NCI-H128 (cell line): ENCODE results near the gene TMPRSS11B.
"Not testable (repeated sequence)": the region's sequence is repeated elsewhere in the genome, so short reads cannot be mapped to it uniquely, and the experiment has no call there.

Source experiments
- DNase-seq: peaks from one replicate; lab custom pipeline; 2025; ENCODE audit not compliant: unreplicated experiment; lab: John Stamatoyannopoulos, UW

The TMPRSS11B gene, protein sequence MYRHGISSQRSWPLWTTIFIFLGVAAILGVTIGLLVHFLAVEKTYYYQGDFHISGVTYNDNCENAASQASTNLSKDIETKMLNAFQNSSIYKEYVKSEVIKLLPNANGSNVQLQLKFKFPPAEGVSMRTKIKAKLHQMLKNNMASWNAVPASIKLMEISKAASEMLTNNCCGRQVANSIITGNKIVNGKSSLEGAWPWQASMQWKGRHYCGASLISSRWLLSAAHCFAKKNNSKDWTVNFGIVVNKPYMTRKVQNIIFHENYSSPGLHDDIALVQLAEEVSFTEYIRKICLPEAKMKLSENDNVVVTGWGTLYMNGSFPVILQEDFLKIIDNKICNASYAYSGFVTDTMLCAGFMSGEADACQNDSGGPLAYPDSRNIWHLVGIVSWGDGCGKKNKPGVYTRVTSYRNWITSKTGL

DNA sequence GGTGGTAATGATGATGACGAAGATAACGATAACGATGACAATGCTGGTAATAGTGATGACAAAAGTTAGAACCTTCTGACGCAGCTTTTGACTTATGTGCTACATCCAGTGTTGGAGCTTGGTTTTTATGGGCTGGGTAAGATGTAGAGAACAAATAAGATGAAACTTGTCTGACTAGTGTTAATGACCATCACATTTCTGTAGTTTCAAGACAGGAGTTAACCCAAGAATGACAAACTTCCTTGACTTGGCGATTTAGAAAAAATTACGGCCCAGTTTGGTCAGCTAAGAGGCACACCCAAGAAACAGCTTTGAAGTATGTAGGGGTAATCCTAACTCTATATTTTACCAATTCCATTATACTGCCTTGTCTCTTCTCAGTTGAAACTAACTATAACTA, at the start of gene TMPRSS11B:
TMPRSS11B (minus strand) TSS at position 101 of the 400 bp plus-strand sequence. CDS start 136 bp downstream, outside the sequence.
- DNase-seq = no peak

DNA sequence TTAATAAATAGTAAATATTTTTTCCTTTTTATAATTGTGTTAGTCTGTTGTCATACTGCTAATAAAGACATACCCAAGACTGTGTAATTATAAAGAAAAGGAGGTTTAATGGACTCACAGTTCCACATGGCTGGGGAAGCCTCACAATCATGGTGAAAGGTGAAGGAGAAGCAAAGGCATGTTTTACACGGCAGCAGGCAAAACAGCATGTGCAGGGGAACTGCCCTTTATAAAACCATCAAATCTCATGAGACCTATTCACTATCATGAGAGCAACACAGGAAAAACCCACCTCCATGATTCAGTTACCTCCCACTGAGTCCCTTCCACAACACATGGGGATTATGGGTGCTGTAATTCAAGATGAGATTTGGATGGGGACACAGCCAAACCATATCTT, 45.8 kb upstream of the TMPRSS11B start:
- DNase-seq = no peak

DNA sequence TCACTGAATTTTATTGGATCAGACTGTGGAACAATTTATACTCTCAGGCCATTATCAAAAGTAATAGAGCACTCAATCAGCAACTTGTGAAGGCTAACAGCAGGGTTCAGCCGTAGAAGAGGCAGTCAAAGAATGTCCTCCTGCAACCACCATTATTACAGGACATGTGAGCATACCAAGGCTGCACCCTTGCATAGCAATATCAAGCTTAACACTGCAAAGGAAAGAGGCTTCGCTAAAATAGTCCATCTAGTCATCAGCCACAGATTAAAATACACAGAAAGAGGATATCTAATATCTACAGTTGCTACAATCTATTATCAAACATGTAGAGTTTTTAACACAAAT, 42.9 kb upstream of the TMPRSS11B start:
- DNase-seq = no peak

DNA sequence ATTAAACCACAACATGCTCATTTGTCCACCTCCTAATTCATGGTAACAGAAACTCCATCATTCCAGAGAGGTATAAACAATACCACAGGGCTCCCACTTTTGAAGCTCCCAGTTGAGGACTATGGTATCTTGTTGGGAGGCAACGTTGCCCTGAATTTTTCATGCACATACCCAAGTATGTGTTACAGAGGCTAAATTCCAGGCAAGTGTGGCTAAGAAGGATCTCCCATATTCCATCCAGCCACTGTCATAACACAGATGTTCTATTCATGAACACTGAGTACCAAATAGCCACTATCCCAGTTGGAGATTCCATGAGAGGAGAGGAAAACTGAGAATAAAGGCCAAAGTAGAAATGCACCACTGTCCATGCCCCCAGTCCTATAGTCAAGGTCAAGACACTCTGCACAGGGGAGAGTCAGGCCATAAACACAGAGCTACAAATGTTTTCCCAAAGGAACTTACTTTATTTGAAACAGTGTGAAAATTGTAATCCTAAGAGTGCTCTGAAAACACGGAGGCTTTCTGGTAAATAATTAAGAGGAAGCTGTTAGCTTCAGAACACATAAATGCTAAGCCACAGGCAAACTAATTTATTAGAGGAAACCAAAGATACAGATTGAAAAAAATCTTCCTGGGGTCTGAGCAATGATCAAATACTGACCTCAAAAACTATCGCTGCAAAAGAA, 42.4 kb upstream of the TMPRSS11B start:
- DNase-seq = no peak

DNA sequence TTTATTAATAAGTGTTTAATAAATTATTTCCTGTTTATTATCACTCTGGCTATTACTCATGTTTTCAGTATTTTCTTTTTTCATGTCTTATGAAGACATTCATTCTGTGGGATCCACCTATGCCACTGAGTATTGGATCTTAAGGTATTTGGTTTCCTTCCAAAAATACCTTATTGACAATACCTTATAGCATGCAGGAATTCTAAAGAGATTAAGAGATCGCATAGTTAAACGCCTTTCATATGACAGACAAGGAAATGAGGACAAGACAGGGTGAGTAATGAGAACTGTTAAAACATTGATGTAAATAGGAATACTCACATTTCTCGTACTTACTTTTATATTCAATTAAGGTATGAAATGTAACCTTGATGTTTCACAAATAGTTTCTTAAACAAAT, 38.2 kb upstream of the TMPRSS11B start:
- DNase-seq = no peak

DNA sequence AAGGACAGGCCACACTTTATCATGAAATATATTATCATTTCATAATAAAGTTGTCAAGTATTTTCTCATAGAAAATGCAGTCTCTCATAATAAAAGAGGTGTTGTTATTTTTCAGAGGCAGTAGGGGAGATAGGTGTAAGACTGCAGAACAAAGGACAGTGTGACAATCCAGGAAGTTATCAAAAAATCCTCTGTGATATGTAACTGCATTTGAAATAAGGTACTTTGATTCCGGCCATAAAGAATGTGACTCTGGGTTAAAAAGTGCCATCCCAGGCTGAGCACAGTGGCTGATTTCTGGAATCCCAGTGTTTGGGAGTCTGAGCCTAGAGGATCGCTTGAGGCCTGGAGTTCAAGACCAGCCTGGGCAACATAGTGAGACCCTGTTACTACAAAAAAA, 37.6 kb upstream of the TMPRSS11B start:
- no peak for DNase-seq

DNA sequence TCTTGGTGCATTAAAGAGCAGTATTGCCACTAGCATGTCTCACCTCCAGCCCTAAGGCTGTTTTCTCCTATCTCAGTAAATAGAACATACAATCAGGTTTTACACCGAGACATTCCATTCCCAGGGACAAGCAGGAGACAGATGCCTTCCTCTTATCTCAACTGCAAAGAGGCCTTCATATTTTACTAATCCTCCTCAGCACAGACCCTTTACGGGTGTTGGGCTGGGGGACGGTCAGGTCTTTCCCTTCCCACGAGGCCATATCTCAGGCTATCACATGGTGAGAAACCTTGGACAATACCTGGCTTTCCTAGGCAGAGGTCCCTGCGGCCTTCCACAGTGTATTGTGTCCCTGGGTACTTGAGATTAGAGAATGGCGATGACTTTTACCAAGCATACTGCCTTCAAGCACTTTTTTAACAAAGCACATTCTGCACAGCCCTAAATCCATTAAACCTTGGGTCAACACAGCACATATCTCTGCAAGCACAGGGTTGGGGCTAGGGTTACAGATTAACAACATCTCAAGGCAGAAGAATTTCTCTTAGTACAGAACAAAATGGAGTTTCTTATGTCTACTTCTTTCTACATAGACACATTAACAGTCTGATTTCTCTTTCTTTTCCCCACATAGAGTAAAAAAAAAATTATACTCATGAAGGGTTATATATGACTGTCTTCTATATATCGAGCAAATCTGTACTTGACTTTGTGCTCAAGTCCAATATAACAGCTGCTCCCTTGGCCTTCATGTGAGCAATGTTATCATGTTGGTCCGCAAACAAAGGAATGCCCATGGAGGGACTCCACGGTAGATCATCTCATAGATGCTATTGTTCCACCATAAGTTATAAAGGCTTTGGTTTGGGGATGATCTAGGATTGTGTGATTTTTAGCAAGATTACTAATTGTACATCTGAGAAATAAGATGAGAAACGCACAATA, 36.6 kb upstream of the TMPRSS11B start:
- not testable (repeated sequence) for DNase-seq

DNA sequence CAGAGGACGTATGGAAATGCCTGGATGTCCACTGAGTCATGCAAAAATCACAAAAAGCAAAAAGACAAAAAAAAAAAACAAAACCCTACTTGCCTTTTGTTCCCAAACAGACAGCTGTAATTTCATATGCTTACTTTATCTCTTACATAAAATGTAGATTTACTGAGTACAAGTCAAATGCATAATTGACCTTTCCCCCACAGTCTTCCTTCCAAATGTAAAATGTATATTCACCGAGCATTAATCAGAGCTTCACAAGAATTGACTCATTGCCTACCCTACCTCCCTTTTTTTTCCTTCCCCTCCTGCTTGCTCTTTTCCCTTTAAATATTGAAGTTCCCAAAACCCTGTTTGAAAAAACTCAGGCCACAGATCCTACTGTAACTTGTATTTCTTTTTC, 32.5 kb upstream of the TMPRSS11B start:
- DNase-seq = no peak

DNA sequence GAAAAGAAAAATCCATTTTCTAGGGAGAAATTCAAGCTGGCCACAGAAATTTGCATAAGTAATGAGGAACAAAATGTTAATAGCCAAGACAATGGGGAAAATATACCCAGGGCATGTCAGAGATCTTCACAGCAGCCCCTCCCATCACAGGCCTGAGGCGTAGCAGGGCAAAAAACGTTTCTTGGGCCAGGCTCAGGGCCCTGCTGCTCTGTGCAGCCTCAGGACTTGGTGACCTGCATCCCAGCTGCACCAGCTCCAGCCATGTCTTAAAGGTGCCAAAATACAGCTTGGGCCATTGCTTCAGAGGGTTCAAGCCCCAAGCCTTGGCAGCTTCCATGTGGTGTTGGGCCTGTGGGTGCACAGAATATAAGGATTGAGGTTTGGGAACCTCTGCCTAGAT, 32.1 kb upstream of the TMPRSS11B start:
- DNase-seq = no peak

DNA sequence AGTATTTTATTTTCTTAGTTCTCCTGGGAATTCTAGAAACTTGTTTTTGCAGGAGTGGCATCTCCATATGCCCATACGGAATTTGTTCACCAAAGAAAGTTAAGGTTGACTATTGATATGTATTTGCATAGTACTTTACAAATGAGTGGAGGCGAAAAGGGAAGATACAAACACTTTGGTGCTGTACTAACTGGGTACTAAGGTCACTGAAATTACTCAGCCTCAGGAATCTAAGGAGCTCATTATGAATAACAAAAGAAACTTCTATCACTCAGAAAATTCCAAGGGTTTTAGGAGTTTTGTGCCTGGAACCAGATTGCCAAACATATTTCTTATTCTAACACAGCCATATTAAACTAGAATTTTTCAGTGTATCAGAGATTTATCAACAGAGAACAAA, 27.4 kb upstream of the TMPRSS11B start:
- DNase-seq = no peak

DNA sequence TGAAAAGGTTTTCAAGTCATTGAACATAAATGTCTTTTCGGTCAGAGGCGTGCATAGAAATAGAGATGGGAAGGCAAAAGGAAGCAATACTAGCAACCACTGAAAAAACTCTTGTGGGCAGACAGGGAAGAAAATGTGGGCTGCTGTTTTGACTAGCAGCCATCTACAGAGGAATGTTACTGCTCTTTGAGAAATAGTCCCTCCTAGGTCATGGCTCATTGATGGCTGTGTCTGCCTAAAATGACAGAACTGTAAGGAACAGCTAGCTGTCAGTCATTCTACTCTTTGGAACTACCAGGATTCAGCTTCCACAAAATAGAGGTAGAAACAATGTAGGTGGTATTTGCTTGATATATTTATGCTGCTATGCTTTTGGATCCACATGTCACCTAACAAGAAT, 26.9 kb upstream of the TMPRSS11B start:
- DNase-seq = no peak

DNA sequence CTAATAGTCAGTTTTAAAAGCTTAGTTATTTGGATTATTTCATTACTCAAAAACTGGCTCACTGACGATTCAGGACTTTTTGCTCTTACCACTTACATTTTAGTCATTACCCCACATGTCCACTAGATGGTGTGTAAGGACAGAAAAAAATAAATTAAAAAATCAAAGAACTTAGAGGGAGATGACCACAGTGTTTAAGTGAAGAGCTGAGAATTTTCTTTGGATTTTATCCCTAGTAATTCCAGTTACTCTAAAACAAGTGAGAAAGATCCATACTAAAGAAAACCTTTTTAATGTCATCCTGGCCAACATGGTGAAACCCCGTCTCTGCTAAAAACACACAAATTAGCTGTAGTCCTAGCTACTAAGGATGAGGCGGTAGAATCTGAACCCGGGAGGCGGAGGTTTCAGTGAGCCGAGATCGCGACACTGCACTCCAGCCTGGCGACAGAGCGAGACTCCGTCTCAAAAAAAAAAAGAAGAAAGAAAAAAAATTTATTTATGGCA, 26.4 kb upstream of the TMPRSS11B start:
- peak; percentile 0 for DNase-seq

DNA sequence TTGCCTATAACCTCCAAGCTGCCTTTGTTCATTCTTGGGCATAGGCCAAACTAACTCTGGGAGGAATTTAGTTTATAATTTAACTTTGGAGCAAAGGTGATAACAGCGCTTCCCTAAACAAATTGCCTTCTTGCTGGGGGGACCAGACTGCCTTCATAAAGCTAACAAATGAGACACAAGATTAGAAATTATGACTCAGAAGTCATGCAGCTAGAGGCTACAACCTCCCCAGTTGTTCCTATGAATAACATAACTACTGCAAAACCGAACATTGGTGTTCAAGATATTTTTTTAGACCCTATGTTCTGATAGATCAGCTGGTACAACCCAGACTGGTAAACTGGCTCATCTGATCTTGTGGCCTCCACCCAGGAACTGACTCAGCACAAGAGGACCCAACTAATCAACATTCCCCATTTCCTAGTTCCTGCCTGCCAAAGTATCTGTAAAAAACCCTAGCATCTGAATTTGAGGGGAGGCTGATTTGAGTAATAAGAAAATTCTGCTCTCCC, 22.0 kb upstream of the TMPRSS11B start:
- no peak for DNase-seq

DNA sequence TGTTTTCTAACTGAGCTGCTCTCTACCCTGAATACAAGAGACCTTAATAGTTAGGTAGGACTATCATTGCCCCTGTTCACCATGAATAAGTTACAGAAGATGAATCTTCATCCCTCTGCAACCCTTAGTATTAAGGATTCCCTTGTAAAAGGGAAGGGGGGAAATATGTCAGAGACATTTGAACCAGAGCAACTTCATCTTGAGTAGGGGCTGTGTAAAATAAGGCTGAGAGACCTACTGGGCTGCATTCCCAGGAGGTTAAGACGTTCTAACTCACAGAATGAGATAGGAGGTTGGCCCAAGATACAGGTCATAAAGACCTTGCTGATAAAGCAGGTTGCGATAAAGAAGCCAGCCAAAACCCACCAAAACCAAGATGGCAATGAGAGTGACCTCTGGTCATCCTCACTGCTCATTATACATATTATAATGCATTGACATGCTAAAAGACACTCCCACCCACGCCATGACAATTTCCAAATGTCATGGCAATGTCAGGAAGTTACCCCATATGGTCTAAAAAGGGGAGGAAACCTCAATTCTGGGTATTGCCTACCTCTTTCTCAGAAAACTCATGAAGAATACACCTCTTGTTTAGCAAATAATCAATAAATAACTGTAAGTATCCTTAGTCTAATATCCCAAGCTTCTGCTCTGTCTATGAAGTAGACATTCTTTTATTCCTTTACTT, 19.5 kb upstream of the TMPRSS11B start:
- no peak for DNase-seq

DNA sequence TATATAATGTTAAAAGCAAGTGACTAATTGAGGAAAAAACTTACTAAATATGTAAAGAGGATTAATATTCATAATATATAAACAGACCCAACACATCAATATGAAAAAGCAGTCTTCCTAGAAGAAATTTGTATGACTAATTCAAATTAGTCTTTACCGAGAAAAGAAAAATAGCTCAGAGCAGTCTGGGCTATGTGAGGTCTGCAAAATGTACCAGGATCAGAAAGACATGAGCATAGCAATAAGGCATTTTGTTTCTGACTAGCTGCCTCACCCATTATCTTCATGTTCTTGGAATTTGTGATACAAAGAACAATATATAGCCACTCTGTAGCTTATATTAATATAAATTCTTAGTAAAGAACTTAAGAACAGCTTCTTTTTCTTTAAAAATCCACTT, 13.7 kb upstream of the TMPRSS11B start:
- no peak for DNase-seq

DNA sequence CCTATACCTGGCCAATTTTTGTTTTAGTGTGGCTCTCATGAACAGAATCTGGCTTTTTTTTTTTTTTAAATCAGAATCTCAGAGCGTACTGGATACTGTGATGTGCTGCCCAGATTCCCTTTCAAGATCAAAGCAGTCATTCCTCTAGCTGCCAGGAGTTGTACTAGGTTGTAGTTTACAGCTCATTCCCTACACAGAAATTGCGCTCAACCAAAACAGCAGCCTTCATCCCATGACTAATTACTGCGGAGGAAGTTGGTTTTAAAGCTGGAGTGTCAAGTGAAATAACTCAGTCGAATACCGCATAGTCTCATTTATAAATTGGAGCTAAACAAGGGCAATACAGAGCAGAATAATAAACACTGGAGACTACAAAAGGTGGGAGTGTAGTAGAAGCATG, 12.2 kb upstream of the TMPRSS11B start:
- DNase-seq = no peak

DNA sequence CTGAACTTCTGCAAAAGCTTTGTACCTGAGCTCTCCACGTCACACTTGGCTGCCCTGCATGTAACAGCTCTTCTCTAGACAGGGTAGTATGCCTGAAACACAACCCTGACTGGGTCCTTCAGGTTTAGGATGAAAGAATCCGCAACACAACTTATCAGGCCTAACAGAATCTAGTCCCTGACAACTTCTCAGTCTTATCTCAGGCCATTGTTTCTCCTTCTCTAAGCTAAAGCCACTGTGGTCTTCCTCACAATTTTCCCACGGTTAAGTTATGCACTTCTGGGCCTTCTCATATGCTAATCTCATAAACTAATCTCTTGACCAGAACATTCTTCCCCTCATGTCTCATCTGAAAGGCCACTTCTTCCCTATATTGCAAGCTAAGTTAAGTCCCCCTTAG, 10.8 kb upstream of the TMPRSS11B start:
- no peak for DNase-seq

DNA sequence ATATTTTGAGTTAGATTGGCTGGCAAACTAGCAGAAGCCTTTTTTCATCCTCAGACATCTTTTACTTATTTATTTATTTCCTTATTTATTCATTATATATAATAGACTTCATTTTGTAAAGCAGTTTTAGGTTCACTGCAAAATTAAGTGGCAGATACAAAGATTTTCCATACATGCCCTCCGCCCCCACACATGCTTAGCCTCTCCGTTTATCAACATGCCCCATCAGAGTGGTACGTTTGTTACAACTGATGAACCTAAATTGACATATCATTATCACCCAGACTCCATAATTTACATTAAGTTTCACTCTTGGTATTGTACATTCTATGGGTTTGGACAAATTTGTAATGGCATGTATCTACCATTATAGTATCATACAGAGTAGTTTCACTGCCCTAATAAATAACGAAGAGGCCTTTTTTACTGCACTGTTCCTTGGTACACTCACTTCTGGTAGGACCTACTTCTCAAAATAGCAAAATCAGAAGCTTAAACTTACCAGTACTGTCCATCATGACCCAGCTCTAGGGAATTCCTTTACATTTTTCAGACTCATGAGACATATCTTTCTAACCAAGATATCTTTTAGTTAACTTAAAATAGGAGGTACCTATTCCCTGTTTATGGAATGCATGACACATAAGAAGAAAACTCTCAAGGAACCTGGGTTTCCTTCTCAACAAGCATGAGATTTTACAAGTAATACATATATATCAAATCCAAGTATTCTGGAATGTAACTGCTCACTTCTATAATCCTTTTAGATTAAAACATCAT, 4.8 kb upstream of the TMPRSS11B start:
- DNase-seq = no peak

DNA sequence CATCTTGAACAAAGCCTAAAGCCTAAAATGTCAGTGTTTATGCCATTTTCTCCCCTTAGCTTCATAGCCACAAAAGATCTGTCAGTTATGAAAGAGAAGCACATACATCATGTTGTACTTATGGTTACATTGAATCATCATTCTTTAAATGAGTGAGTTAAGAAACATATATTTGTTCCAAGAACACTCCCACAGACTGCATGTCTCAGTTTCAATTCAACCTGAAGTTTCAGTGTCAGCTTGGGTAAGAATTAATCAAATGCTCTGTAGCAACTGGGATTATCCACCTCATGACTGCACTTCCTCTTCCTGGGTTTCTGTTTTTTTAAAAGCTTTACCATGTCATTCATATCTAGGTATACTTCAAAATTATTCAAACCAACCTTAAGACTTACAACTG, 3.9 kb upstream of the TMPRSS11B start:
- no peak for DNase-seq

DNA sequence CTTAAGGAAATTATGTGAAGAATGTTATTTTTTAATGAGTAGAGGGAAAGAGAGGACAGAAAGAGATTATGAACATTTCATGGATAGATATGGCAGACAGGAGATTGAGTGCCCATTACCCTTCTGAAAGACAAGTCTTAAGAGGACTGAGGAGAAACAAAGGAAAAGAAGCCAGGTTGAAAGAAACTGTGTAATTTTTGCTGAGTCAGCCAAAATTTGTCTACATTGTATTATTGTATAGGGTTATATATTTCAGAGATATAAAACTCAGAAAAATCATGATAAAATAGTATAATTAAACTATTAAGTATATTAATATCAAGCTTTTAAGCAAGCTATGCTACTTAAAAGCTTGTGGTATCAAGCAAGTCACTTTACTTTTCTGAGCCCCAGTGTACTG, 4.9 kb downstream of the TMPRSS11B start:
- no peak for DNase-seq
